HG03135 (cell line): ENCODE results near the gene GALNT13.

ENCODE experiments used
- ATAC-seq: cut with Tn5 transposase; IDR thresholded peaks from one replicate; pipeline ENCODE4 v1.9.1; 2021; ENCODE audit warnings: mild to moderate bottlenecking, moderate library complexity; ENCODE audit not compliant: unreplicated experiment

The GALNT13 gene

DNA sequence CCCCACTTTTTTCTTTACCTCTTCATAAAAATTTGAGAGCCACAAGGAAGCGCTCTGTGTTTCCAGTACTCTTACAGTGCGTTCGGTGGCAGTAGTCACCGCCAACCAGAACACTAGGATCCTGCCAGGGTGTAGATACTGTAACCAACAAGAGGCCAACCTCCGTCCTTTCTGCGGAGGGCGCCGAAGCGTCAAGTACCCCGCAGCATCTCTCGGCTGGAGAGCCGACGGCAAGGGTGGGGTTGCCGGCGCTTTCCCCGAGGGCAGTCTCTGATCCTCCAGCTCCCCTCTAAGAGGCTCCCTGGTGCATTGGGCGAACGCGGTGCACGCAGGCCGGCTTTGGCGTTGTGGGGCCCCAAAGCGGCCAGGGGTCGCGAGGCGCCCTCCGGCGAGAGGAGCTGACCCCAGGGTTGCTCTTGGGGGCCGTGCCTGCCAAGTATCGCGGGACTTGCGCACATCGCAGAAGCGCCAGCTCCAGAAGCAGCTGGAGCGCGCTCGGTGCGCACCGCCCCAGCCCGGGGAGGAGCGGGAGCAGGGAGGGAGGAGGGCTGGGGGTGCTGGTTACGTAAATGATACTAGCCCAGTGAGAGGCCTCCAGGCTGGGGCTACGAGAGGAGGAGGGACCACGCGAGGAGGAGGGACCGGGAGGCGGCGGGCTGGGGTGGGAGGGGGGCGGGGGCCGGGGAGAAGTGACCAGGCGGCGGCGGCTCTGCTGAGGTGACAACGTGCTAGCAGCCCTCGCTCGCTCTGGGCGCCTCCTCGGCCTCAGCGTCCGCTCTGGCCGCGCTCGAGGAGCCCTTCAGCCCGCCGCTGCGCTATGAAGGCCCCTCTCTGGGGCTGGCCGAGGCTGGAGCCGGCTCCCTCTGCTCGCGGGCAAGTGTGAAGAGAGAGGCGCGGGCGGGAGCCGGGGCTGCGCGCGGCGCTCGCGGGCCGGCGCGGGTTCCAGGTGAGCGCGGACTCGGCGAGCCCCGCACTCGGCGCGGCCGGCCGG lies at the start of gene GALNT13:
Gene GALNT13 (plus strand): TSS at position 692 of the 991 bp plus-strand sequence.
- ATAC-seq, result no peak

DNA sequence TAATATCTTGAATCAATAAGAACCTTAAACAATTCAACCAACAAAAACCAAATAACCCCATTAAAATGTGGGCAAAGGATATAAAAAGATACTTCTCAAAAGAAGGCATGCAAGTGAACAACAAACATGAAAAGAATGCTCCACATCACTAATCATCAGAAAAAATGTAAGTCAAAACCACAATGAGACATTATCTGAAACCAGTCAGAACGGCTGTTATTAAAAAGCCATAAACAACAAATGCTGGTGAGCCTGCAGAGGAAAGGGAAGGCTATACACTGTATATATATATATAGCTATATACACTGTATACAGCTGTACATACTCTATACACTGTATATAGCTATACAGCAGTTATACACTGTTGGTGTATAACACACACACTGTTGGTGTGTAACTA lies 47.8 kb upstream of the GALNT13 start:
- ATAC-seq, result no peak

DNA sequence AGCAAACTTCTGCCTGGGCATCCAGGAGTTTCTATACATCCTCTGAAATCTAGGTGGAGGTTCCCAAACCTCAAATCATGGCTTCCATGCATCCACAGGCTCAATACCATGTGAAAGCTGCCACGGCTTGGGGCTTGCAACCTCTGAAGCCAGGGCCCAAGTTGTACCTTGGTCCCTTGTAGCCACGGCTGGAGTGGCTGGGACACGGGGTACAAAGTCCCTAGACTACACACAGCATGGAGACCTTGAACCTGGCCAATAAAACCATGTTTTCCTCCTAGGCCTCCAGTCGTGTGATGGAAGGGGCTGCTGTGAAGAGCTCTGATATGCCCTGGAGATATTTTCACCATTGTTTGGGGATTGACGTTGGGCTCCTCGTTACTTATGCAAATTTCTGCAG lies 43.4 kb upstream of the GALNT13 start:
- ATAC-seq, result no peak

DNA sequence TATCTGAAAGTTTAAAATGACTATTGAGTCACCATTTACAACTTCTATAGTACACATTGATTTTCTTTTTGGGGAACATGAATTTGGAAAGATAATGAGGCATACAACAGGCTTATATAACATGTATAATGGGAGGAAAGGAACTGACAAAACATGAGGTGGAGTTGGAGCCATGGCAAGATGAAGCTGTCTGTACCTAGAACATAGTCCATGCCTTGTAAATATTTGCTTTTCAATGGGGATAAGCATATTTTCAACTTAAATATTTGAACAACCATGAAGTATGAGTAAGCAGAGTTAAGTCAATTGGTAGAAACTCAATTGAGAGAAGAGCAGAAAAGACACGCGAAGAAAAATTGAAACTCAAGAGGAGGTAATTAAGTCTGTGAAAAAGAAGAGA lies 37.1 kb upstream of the GALNT13 start:
- no peak for ATAC-seq

DNA sequence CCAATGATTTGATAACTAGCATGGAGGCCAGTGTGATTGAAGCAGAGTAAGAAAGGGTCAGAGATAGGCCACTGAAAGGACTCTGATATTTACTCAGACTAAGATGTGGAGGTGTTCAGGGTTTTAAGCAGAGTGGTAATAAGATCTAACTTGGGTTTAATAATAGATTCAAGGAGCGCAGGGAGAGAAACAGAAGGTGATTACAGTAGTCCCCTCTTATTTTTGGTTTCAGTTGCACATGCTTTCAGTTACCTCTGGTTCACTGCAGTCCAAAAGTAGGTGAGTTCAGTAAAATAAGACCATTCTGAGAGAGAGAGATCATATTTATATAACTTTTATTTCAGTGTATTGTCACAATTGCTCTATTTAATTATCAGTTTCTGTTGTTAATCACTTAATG lies 13.5 kb upstream of the GALNT13 start:
- ATAC-seq, result no peak

DNA sequence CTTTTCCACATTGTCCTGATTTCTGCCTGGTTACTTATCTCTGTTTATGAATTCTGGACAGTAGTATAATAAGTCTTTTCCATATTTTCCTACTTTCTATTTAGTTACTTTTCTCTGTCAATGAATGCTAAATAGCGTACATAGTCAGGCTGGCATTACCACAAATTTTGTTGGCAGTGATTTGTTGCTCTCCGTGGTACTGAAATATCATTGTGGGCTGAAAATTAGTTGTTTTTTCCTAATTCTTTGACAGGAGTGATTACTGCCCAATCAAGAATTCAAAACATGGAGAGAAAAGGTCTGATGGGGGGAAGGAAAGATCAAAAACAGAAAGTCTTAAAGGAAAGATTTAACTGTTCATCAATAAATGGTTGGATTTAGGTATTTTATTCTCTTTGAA lies 7.7 kb upstream of the GALNT13 start:
- no peak for ATAC-seq

DNA sequence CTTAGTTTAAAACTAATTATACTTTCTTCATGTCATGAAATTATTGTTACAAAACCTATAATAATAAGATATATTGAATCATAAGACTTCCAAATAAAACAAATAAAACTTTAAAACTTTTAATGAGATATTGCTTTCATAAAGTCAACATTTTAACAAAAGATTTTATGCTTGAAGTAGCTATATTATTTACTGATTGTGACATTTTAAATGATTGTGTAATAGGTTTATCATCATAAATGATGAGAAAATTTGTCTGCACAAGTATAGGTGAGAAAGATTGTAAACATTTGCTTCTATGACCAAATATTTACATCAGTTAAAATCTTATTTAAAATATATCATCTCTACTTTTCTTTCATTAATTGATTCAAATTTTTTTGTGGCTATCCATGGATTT lies 5.1 kb upstream of the GALNT13 start:
- no peak for ATAC-seq

DNA sequence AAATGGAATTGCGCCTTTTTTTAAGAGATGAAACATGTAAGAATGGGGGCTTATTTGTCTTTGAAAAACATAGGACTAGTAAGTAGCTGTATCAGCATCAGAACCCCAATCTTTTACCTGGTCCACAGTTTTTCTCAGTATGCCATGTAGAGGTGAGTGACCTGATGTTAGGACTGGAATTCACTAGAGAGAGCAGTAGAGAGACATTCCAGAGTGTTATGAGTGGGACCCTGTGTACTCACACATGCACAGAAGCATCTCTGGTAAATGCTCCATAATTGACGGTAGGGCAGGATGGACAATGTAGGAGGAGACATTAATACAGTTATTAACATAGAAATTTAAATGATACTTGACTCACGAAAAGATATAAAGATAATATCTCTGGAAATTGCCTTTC lies 1.4 kb upstream of the GALNT13 start:
- no peak for ATAC-seq

DNA sequence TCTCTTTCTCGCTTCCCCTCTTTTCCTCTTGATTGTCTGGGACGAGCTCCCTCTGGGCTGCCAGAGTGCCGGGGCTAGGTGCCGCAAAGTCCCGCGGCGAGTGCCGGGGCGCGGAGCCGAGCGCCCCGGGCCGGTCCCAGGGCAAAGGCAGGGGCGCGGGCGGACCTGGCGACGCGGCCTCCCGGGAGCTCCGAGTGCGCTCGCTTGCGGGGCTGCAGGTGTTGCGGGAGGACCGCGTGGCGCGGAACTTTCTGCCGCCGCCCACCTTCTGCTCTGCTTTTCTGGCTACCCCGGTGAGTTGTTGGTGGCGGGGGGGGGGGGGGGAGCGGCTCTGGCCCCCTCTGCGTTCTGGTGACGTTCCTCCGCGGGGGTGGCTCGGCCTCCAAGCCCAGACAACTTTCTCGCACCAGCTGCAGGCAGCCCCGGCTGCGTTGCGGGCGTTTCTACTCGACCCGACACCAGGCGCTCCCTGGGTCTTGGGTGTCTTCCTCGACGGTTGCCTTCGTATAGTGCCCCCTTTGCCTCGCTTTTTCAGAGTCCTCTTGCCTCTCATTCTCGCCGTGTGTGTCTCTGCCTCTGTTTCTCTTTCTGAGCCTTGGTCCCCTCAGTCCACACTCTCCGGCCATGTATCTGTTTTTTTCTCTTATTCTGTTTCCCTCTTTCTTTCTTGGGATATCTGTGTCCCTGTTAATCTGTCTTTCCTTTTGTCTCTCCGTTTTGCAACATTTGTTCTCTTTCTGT lies 759 bp downstream of the GALNT13 start:
- ATAC-seq, result no peak

DNA sequence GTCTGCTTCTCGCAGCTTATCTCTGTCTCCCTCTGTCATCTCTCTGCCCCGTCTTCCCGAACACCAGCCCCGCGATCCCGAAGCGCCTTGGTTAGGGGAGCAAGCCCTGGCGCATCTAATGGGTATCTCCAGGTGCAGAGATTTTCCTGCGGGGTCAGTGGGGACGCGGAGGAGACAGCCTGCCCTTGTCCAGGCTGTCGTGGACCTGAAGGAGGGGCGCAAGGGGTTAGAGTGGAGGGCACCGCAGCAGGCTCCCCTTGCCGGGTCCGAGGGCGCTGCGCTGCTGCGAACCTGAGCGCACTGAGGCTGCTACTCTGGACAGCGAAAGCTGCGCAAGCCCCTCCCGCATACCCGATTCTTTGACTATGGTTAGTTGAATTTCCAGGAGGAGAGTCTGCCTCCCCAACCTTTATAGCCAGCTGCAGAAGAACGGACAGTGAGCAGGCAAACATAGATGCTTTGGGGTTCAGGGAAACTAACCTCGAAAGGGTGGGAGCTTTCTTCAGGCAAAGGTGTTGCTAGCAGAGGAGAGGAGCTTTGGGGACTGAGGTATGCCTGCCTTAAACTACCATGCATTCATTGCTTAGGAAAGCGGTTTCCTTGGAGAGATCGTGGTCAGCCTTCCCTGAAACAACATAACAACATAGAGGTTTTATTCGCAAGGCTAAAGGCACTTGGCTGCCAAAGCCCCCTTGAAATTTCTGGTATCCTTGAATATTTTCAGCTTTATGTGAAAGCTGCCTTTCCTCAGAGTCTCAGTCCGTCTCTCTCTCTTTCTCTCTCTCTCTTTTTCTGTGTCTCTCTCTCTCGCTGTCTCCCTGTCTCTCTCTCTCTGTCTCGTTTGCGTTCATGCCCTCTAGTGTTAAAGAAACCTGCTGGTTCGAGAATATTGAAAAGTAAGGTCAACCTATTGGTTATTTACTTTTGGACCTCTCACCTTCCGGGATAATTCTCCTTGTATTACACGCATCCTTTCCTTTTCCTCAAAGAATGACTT lies 1.6 kb downstream of the GALNT13 start:
- no peak for ATAC-seq

DNA sequence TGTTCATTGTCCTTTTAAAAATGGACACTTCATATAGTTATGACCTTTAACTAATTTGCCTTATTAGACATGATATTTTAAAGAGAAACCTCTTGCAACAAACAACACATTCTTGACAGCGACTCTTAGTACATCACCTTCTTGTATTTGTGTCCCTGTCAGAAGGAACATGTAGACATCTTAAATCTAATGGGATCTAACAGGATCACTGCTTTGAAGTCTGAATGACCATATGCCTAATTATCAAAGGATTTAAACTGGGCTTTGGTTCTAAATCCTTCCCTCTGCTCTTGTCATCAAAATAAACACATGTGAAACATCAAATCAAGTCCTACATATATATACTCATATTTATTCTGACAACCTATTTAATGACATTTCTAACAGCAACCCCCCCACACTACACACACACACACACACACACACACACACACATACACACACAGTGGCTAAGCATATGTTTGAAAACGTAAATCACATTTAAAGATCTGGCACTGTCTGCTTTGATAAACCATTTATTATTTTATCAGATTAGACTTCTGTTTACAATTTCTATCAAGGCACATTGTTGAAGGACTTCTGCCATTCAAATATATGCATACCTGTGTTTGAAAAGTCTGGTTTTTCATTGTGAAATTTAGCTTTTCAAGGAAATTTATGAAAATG lies 4.2 kb downstream of the GALNT13 start:
- ATAC-seq, result no peak

DNA sequence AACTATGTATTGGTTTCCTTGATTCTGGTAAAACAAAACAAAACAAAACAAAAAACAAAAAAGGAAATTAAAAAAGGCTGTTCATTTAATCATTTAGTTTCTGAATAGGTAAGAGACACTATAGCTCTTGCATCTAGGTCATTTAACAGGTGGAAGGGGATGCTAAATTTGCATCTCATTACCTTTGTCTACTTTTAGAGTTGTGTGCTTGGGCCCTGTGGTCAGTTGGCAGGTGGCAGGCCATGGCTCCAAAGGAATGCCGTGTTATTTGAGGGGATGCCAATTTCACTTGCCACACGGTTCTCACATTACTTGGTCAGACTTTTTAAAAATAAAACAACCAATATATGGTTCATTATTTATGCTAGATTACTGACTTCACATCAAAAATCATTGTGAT lies 9.2 kb downstream of the GALNT13 start:
- ATAC-seq, result no peak

DNA sequence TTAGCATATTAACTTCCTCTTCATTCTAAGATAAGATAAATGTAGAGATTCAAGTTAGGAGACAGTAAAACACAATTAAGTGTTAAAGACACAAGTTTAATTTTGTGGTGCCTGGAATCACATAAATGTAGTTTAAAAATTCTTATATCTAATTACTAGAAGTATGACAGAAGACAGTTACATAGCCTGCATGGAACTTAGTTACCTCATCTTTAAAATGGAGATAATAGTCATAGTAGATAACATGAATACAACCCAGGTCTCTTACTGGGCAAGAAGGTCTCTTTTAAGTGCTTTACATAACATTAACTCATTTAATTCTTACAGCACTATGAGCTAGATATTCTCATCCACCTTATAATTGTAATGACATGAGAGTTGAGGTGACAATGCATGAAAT lies 15.1 kb downstream of the GALNT13 start:
- no peak for ATAC-seq

DNA sequence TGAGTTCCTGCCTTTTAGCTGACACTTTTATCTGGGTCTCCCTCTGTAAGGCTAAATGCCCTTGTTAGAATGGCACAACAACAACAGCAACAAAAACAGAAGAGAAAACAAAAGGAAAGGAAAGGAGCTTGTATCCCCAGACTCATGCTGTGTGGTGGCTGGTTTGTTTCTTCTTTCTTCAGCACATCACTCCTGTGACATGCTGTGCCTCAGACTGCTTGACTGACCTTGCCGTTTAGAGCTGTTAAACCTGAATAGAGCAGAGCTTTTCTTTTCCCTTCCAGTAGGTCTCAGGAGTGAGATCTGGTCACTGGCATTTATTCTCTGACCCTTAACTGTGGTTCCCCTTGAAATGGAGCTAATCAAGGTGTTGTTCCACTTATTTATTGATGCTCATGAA lies 18.9 kb downstream of the GALNT13 start:
- ATAC-seq, result no peak

DNA sequence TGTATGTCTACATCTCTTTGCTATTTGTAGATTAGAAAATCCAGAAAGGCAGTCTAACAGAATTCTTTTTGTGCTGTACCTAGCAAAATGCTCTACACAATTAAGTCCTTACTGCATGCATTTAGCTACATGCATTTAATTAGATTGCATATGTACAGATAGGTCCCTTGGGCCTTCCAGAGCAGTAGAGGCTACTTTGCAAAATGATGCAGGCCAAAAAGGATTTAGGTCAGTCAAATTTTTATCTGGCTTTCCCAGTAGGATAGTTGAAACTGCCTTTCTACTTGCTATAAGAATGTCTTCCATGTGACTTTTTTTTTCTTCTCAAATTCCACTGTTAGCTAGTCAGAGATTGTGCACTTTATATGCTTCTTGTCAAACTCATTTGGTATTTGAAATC lies 19.3 kb downstream of the GALNT13 start:
- ATAC-seq, result no peak

DNA sequence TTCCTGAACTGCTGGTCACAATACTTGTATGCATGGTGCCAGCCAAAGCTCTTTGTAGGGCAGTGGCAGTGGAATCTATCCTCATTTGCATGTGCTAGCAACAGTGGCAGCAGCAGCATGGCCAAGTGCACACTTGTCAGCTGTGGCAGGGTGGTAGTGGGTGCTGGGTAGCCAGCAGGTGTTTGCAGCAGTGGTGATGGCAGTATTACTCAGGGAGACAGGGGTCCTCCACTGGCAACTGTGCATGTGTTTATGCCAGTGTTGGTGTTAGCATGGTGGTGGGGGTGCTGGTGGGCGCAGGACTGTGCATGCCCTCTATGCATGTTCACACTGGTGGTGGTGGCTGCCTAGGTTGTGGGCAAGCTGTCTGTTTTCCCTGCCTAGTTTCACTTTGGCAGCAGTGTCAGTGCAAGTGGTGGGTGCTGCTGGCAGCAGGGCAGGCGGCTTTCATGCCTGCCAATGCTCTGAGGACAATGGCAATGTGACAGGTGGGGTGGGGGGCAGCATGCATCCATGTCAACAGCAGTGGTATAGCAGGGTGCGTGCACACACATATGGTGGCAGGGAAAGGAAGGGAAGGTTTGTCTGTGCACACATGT lies 41.2 kb downstream of the GALNT13 start:
- ATAC-seq, result no peak

DNA sequence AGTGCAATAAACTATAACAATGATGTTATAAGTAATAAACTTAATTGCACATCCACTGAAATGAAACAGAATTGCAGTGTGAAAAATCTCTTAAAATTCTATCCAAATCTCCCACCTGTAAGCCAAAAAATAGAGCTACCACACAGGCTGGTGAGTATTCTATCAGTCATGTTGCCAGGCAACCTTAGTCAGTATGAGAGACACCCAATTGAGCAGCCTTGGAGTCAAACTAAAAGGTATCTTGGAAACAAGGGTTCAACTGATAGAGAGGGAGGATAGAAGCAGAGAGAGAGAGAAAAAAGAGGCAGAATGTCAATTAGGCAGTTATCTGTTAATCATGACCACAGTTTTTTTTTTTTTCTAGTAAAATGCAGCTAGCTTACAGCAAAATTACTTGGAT lies 45.8 kb downstream of the GALNT13 start:
- ATAC-seq, result no peak

DNA sequence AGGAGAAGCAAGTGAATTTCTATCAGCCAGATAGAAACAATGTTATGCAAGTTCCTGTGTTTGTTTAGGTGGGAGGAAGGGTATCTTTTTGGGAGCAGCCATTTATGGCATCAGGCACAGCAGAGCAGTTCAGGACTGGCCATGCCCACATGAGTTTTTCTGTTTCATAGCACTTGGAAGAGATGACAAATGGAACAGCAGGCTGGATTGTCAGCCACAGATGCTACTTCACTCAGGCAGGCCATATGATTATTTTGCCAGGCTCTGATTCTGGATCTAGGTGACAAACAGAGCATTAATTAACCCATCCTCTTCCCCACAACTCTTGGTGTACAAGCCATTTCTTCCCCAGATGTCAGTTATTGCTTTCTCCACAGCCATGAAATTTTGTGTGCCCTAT lies 63.8 kb downstream of the GALNT13 start:
- no peak for ATAC-seq

DNA sequence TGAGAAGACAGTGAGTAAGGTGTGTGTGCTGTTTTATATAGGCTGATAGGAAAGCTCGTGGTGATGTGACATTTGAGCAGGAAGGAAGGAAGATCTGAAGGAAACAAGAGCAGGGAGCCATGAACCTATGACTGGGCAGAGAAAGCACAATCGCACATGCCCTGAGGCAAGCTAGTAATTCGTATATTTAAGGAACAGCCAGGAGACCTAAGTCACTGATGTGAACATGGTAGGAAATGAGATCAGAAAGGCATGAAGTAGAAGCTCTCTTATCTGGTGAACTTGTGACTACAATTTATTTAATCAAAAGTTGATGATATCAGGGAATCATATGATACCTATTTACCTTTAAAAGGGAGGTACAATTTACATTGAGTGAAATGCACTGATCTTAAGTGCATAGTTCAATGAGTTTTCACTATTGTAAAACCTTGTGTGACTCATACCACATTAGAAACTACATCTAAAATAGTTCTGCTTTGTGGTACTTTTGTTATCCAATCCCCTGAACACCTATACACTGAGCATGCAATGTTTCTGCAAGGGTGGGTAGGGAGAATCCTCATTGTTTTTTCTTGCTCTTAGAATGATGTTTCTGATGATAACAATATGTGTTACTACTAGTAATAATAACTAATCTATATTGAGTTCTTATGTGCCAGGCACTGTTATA lies 67.5 kb downstream of the GALNT13 start:
- ATAC-seq, result no peak
